HAP-1 (cell line): ENCODE measurements around the gene KAT2B.

ENCODE experiments used
- DNase-seq, 2 experiments: peaks; one replicate each; pipeline ENCODE4 v3.0.0-alpha.2; 2016 to 2020; ENCODE audit warnings: low spot score in 2 of 2
- H3K27me3 ChIP-seq: fragments of 250-450 bp; sonication (Bioruptor Pico); 2 replicates; pipeline ENCODE4 v1.5.1; 2020; ENCODE audit warnings: low read depth, mild to moderate bottlenecking, moderate library complexity
- H3K36me3 ChIP-seq: fragments of 250-450 bp; sonication (Bioruptor Pico); replicated peaks from 2 replicates; pipeline ENCODE4 v1.5.1; 2020; ENCODE audit warnings: mild to moderate bottlenecking
- H3K4me1 ChIP-seq: fragments of 250-450 bp; sonication (Bioruptor Pico); 2 replicates; pipeline ENCODE4 v1.5.1; 2020; ENCODE audit warnings: mild to moderate bottlenecking
- H3K4me3 ChIP-seq: fragments of 250-450 bp; sonication (Bioruptor Pico); 2 replicates; pipeline ENCODE4 v1.5.1; 2020; ENCODE audit warnings: mild to moderate bottlenecking, moderate library complexity
- H3K9me3 ChIP-seq: fragments of 250-450 bp; sonication (Bioruptor Pico); 2 replicates; pipeline ENCODE4 v1.5.1; 2020; ENCODE audit warnings: mild to moderate bottlenecking, moderate library complexity
- in situ Hi-C: fragments of 300-500 bp; cut with MboI; formaldehyde crosslinking; loops from 3 replicates; pipeline ENCODE4 v1.14.3; 2020; ENCODE audit warnings: low sequenced_read_pairs, inconsistent platforms, mixed read lengths

The KAT2B gene

DNA sequence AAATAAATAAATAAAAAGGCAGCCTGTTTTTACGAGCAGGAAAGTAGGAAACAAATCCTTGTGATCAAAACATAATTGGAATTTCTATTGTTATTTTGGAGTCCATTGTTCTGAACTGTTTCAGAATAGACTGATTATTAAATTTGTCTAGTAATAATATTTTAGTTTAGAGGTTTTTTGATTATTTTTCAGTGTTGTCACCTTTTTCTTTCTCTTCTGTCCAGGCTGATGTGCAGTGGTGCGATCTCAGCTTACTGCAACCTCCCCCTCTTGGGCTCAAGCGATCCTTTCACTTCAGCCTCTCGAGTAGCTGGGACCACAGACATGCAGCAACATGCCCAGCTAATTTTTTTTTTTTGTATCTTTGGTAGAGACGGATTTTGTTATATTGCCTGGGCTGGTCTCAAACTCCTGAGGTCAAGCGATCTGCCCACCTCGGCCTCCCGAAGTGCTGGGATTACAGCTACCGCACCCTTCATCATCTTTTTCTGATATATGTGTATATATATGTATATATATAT is 38.0 kb downstream of the KAT2B start:
- Histone ChIP-seq H3K27me3 (no peaks in the 10 kb centered on the region), H3K4me1 (peaks cover 12% of the 10 kb centered on the region), H3K36me3 (no peaks in the 10 kb centered on the region), H3K4me3 (no peak overlapping the region), H3K9me3 (no peaks in the 10 kb centered on the region)
- DNase-seq, result peak in 1 of 2 experiments; percentile 44
- in situ Hi-C loops, result no loop called here

DNA sequence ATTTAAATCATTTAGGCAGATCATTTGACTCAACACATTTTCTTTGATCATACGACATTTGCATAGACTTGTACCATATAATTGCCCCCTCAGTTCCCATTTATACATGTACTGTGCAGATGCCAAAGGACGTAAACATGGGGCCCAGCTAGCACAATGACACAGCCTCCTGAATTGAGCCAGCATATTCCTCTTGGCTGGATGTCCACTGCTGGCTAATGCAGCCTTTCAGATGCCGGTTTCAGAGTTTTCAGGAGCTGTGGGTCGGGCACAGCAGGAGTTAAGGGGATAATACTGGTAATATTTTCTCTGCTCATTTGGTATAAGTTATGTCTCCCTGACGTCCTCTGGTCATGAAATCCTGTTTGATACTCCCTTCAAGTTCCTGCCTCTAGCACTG is 39.4 kb downstream of the KAT2B start:
- no peaks in the 10 kb centered on the region for H3K36me3 ChIP-seq
- H3K4me1 ChIP-seq, result peaks cover 1% of the 10 kb centered on the region
- H3K27me3 ChIP-seq, result no peaks in the 10 kb centered on the region
- in situ Hi-C loops, result no loop called here
- H3K9me3 ChIP-seq, result no peaks in the 10 kb centered on the region
- no peak for DNase-seq
- no peak overlapping the region for H3K4me3 ChIP-seq

GRCh38 chr3:20080956-20081554 is 40.8 kb downstream of the KAT2B start:
- no peak for DNase-seq
- Histone ChIP-seq H3K36me3 (no peaks in the 10 kb centered on the region), H3K9me3 (no peaks in the 10 kb centered on the region), H3K4me1 (no peaks in the 10 kb centered on the region; the same call in 1 of the 2 replicates), H3K4me3 (no peak overlapping the region), H3K27me3 (no peaks in the 10 kb centered on the region)
- in situ Hi-C loops, result no loop called here

DNA sequence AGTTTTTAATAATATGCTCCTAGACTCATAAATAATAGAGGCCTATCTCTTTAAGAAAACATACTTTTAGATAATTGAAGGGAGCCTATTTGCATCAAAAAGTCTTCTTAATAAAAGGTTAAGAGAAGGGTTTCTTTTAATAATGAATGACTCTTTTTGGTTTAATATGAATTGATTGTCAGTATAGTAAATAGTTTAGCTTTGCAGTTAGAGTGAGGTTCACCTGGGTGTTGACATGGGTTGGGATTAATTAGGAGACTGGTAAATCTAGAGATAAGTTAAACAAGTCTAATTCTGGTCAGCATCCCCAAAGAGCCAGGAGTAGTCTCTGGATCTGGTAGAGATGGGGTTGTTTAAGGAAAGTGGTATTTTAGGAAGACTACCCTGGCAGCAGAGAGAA is 43.0 kb downstream of the KAT2B start:
- Histone ChIP-seq H3K4me1 (no peaks in the 10 kb centered on the region; the same call in 1 of the 2 replicates), H3K36me3 (no peaks in the 10 kb centered on the region), H3K4me3 (no peak overlapping the region), H3K9me3 (no peaks in the 10 kb centered on the region), H3K27me3 (no peaks in the 10 kb centered on the region)
- DNase-seq, result no peak
- in situ Hi-C loops, result no loop called here

DNA sequence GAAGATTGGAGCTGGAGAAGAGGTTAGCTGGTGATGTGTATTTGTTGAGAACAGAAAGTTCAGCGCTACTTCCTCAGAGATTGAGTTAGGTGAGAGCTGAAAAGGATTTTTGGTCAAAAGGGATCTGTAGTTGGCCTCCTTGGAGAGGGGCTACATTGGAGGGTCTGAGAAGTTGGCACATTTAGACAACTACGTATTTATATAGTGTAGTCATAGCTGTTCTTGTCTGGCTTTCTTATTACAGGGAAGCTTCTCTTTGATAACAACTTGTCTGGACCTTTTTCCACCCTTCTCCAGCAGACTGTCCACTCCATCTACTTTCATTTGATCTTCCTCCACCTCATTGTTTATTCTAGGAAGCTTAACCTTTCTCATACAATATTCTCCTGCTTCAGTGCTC is 43.7 kb downstream of the KAT2B start:
- in situ Hi-C loops, result no loop called here
- no peaks in the 10 kb centered on the region for H3K27me3 ChIP-seq
- no peak overlapping the region for H3K4me3 ChIP-seq
- no peak for DNase-seq
- H3K36me3 ChIP-seq, result no peaks in the 10 kb centered on the region
- H3K4me1 ChIP-seq, result no peaks in the 10 kb centered on the region
- H3K9me3 ChIP-seq, result no peaks in the 10 kb centered on the region

DNA sequence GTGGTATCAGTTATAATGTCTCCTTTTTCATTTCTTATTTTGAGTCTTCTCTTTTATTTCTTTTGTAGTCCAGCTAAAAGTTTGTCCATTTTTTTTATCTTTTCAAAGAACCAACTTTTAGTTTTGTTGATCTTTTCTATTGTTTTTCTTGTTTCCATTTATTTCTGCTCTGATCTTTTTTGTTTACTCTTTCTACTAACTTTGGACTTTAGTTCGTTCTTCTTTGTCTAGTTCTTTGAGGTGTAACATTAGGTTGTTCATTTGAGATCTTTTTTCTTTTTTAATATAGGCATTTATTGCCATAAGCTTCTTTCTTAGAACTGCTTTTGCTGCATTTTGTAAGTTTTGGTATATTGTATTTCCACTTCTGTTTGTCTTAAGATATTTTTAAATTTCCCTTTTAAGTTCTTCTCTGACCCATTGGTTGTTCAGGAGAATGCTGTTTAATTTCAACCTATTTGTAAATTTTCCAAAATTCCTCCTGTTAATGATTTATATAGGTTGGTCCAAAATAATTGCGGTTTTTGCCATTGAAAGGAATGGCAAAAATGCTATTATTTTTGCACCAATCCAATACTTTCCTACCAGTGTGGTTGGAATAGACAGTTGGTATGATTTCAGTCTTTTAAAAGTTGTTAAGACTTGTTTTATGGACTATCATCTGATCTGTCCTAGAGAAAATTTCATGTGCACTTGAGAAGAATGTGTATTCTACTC is 51.2 kb downstream of the KAT2B start:
- H3K36me3 ChIP-seq, result no peaks in the 10 kb centered on the region; the same call in 1 of the 2 replicates
- H3K4me3 ChIP-seq, result no peak overlapping the region
- in situ Hi-C loops, result no loop called here
- DNase-seq, result no peak
- no peaks in the 10 kb centered on the region for H3K4me1 ChIP-seq
- no peaks in the 10 kb centered on the region for H3K27me3 ChIP-seq
- no peaks in the 10 kb centered on the region for H3K9me3 ChIP-seq

DNA sequence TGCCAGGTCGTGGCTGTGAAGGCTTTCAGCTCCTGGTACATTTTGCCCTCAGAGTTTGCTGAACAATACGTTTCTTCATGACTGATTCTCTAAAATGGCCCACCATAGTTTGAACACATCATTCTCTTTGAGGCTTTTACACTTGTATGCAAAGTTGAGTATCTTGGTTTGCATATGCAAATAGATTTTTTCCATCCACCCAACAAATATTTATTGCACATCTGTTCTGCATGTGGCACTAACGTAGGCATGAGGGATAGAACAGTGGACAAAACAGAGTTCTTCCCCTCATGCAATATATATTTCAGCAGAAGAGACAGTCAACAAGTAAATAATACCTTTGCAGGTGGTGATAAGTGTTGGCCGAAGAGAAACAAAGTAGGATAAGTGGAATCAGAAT is 55.2 kb downstream of the KAT2B start:
- H3K4me3 ChIP-seq, result no peak overlapping the region
- H3K27me3 ChIP-seq, result no peaks in the 10 kb centered on the region
- DNase-seq, result no peak
- no peaks in the 10 kb centered on the region for H3K9me3 ChIP-seq
- peaks cover 9% of the 10 kb centered on the region for H3K4me1 ChIP-seq
- in situ Hi-C loops, result no loop called here
- H3K36me3 ChIP-seq, result no peaks in the 10 kb centered on the region; the same call in 1 of the 2 replicates

- Histone ChIP-seq H3K9me3 (no peaks in the 10 kb centered on the region), H3K4me1 (peaks cover 9% of the 10 kb centered on the region), H3K4me3 (no peak overlapping the region), H3K27me3 (no peaks in the 10 kb centered on the region), H3K36me3 (no peaks in the 10 kb centered on the region; the same call in 1 of the 2 replicates)
- no peak for DNase-seq
- in situ Hi-C loops, result no loop called here
Observed at GRCh38 chr3:20096135-20096685, 56.0 kb downstream of the KAT2B start.

DNA sequence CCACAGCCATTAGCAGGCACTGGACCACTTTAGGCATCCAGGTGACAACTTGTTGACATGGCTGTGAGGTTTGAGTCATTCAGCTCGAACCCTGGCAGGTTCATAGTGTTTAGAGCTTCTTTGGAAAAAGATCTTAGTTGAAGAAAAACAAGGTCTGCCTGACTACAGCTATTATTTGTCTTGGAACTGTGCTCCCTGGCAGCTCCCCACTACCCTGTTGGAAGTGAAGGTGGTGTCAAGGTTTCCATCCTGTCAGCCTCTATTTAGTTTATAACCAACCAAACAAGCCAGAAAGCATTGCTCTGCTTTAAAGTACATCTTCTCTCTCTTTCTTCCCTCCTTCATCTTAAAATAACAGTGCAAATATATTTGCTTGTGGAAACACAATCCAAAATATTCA is 56.8 kb downstream of the KAT2B start:
- Histone ChIP-seq H3K9me3 (no peaks in the 10 kb centered on the region), H3K4me3 (no peak overlapping the region), H3K27me3 (no peaks in the 10 kb centered on the region), H3K36me3 (no peaks in the 10 kb centered on the region; the same call in 1 of the 2 replicates), H3K4me1 (peaks cover 9% of the 10 kb centered on the region)
- DNase-seq, result no peak
- in situ Hi-C loops, result no loop called here

GRCh38 chr3:20099060-20099459 is 58.8 kb downstream of the KAT2B start:
- in situ Hi-C loops, result no loop called here
- Histone ChIP-seq H3K27me3 (no peaks in the 10 kb centered on the region), H3K9me3 (no peaks in the 10 kb centered on the region), H3K4me1 (peaks cover 9% of the 10 kb centered on the region), H3K4me3 (no peak overlapping the region), H3K36me3 (no peaks in the 10 kb centered on the region; the same call in 1 of the 2 replicates)
- DNase-seq, result no peak

GRCh38 chr3:20100151-20100550 is 59.9 kb downstream of the KAT2B start:
- in situ Hi-C loops, result no loop called here
- no peaks in the 10 kb centered on the region for H3K9me3 ChIP-seq
- no peaks in the 10 kb centered on the region; the same call in 1 of the 2 replicates for H3K36me3 ChIP-seq
- H3K27me3 ChIP-seq, result no peaks in the 10 kb centered on the region
- peaks cover 9% of the 10 kb centered on the region for H3K4me1 ChIP-seq
- no peak for DNase-seq
- no peak overlapping the region for H3K4me3 ChIP-seq

DNA sequence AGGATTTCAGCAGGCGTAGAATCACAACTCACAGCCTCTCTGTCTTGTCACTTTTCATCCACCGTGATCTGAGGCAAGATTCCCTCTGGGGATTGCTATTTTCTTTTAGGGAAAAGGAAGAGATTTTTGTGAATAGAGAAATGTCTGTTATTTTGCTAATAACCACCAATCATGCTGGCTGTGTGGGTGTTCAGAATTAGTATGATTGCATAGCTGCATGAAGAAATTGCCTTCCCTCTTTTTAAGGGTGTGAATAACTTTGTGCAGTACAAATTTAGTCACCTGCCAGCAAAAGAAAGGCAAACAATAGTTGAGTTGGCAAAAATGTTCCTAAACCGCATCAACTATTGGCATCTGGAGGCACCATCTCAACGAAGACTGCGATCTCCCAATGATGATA is 60.8 kb downstream of the KAT2B start:
- no peaks in the 10 kb centered on the region for H3K36me3 ChIP-seq
- H3K4me3 ChIP-seq, result no peak overlapping the region
- in situ Hi-C loops, result no loop called here
- no peak for DNase-seq
- H3K27me3 ChIP-seq, result no peaks in the 10 kb centered on the region
- H3K4me1 ChIP-seq, result peaks cover 9% of the 10 kb centered on the region
- no peaks in the 10 kb centered on the region for H3K9me3 ChIP-seq

DNA sequence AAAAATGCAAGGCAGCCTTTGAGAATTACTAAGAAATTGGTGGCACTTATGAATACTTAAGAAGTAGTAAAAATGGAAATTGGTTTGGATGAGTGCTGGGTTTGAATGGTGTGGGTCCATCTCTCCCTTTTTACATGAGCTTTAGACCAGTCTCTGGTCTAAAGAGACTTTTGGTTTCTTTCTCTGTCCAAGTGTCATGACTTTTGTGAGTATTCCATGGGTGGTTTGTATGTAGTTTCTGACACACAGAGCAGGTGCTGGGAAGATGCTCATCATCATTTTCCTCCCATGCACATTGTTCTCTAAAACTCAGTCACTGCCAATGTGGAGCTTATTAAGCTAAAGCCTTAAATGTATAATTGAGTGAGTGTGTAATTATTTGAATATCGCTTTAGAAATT is 63.5 kb downstream of the KAT2B start:
- in situ Hi-C loops, result no loop called here
- Histone ChIP-seq H3K9me3 (no peaks in the 10 kb centered on the region), H3K4me3 (no peak overlapping the region), H3K36me3 (no peaks in the 10 kb centered on the region), H3K27me3 (no peaks in the 10 kb centered on the region), H3K4me1 (peaks cover 9% of the 10 kb centered on the region)
- no peak for DNase-seq

DNA sequence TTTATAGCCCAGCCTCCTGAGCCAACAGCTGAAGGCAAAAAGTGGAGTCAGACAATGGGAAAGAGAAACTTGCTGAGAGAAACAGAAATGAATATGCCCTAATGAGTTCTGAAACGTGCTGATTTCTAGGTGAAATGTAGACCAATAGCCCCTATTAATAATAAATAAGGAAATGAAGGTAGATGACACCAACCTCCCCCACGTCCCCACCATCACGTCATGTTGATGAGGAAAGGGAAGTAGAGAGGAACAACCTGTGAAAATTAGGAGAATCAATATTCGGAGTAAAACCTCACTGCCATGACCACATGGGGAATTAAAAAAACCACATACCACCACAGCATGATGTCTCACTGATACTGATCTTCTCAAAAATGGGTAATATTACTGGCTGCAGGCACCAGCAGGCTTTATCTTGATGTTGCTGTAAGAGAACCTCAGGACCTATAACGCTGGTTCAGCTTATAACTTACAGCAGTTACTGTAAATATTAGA is 64.0 kb downstream of the KAT2B start:
- Histone ChIP-seq H3K4me1 (peaks cover 9% of the 10 kb centered on the region), H3K9me3 (no peaks in the 10 kb centered on the region), H3K4me3 (no peak overlapping the region), H3K36me3 (no peaks in the 10 kb centered on the region), H3K27me3 (no peaks in the 10 kb centered on the region)
- no peak for DNase-seq
- in situ Hi-C loops, result no loop called here
